Pancreas (tissue), 10 donors: ENCODE data around the gene SEC14L5. TPM values are rescaled to one million over a fixed set of nuclear protein-coding genes. Genes with fewer than 3 reads are reported as not detected.
A peak's percentile ranks its signal among the peaks of the same experiment; 100 is the strongest.

Source experiments
- ATAC-seq, 4 donors: fragments of 200-7000 bp; cut with Tn5 transposase; one replicate each; pipeline versions ENCODE4 v1.8.0 to v1.9.1; 2020; ENCODE audit warnings: mild to moderate bottlenecking in 4 of 4, moderate library complexity in 4 of 4
- DNase-seq, 6 donors: peaks; one replicate each; pipeline ENCODE4 v3.0.0-alpha.2; 2020
- FAIRE-seq: peaks from 2 replicates; lab custom pipeline; 2012; peaks lifted over from hg19 to GRCh38; lab: Jason Lieb, UNC
- H3K27ac ChIP-seq, 4 donors: fragments of 200-600 bp; sonication (generic); 1 replicate in 3 of 4; 2 replicates in 1 of 4; pipeline versions ENCODE4 v1.5.0 to v1.8.0; 2020
- H3K27me3 ChIP-seq, 4 donors: fragments of 200-600 bp; one replicate each; pipeline ENCODE4 v1.8.0; 2021
- H3K36me3 ChIP-seq, 3 donors: fragments of 200-600 bp; sonication (generic) in 1 of 3; one replicate each; pipeline versions ENCODE4 v1.5.0 to v1.8.0; 2020 to 2021
- H3K4me1 ChIP-seq, 3 donors: fragments of 200-600 bp; one replicate each; pipeline ENCODE4 v1.8.0; 2021
- H3K4me3 ChIP-seq, 4 donors: fragments of 200-600 bp; sonication (generic) in 2 of 4; one replicate each; pipeline versions ENCODE4 v1.5.0 to v1.8.0; 2020 to 2021
- H3K9me3 ChIP-seq, 4 donors: fragments of 200-600 bp; one replicate each; pipeline ENCODE4 v1.8.0; 2021
- WGBS, 2 donors: extraction: QIAGEN DNeasy Blood & Tissue Kit; methylation state at CpG; one replicate each; pipeline ENCODE4 v1.1.7; 2013; 5-methylcytosine and 5-hydroxymethylcytosine counted together
- intact Hi-C, 3 donors: fragments of 100-400 bp; cut with DNase I; formaldehyde crosslinking; loops; one replicate each; pipeline versions ENCODE4 v1.11.1 to v1.14.2; 2022
- polyA plus RNA-seq, 2 donors: library from polyadenylated mRNA; stranded (reverse); fragments of 200-250 nt; gene quantifications; one replicate each; pipeline ENCODE4 v1.2.3, GENCODE V29; 2013
- total RNA-seq, 6 donors: library from RNA; stranded (reverse); fragmentation: NEBNext Ultra II Directional in 4 of 6; extraction: Animal tissue kit (Norgen Biotek cat#: 25700) in 4 of 6; gene quantifications; one replicate each; pipeline versions ENCODE4 v1.2.1 to v1.2.4, GENCODE V29; 2021 to 2023
- TF ChIP-seq, protein P1 (sequence below), 4 donors: fragments of 200-600 bp; sonication (generic) in 3 of 4; IDR thresholded peaks; one replicate each; pipeline versions ENCODE4 v1.5.0 to v1.8.0; 2021; ENCODE audit warnings: antibody characterized with exemption in 4 of 4
- donor health status: healthy with polysubstance abuse.
- donor health status: DM: no; HTN: no; CAD: no; lungs with moderate emphysema.
- donor health status: DM: no; HTN: no; CAD: no.
- donor health status: control.
- donor health status: control.
- donor health status: Bipolar disorder and iron deficiency.
- donor health status: DM: yes; HTN: yes; CAD: no.
- donor health status: DM: no; HTN: no; CAD: no.
- donor health status: DM: no; HTN: no; CAD: no.
- donor health status: DM: yes; HTN: yes; CAD: no.

The SEC14L5 gene
- total and polyA plus RNA-seq, 8 donors: 0.22 to 0.79 (median 0.51) TPM

DNA sequence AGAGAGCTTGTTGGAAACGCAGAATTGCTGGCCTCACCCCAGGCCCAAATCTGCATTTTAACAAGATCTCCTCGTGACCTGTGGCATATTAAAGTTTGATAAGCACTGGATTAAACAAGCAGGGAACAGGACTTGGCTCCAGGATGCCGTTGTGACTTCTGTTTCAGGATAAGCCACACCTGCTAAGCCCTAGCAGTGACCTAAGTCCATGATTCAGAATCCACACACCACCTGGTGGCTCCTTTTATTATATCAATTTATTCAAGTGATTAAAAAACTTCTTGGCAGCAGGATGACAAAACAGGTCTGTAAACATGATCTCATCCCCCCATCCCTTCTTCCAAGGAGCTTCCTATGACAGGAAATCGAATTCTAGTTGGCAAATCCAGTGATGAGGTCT lies 66.5 kb downstream of the SEC14L5 start:
- ATAC-seq: peak; percentile 87 to 96 (median 90)
- intact Hi-C loops: no loop called here
- H3K4me3 ChIP-seq: no peak overlapping the region
- 14 to 19% methylated on average over 4 of the region's 4 CpGs for WGBS, 2 donors
- no peaks in the 10 kb centered on the region for H3K36me3 ChIP-seq
- no peak for FAIRE-seq
- H3K27me3 ChIP-seq: no peaks in the 10 kb centered on the region
- no peak overlapping the region for H3K27ac ChIP-seq
- TF ChIP-seq, protein P1, sequence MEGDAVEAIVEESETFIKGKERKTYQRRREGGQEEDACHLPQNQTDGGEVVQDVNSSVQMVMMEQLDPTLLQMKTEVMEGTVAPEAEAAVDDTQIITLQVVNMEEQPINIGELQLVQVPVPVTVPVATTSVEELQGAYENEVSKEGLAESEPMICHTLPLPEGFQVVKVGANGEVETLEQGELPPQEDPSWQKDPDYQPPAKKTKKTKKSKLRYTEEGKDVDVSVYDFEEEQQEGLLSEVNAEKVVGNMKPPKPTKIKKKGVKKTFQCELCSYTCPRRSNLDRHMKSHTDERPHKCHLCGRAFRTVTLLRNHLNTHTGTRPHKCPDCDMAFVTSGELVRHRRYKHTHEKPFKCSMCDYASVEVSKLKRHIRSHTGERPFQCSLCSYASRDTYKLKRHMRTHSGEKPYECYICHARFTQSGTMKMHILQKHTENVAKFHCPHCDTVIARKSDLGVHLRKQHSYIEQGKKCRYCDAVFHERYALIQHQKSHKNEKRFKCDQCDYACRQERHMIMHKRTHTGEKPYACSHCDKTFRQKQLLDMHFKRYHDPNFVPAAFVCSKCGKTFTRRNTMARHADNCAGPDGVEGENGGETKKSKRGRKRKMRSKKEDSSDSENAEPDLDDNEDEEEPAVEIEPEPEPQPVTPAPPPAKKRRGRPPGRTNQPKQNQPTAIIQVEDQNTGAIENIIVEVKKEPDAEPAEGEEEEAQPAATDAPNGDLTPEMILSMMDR (IDR thresholded peaks at IDR 0.05): peak in 1 of 4 donors; percentile 18
- no peaks in the 10 kb centered on the region for H3K4me1 ChIP-seq
- no peaks in the 10 kb centered on the region for H3K9me3 ChIP-seq
- peak in 3 of 6 donors; percentile 40 to 50 (median 46) for DNase-seq

DNA sequence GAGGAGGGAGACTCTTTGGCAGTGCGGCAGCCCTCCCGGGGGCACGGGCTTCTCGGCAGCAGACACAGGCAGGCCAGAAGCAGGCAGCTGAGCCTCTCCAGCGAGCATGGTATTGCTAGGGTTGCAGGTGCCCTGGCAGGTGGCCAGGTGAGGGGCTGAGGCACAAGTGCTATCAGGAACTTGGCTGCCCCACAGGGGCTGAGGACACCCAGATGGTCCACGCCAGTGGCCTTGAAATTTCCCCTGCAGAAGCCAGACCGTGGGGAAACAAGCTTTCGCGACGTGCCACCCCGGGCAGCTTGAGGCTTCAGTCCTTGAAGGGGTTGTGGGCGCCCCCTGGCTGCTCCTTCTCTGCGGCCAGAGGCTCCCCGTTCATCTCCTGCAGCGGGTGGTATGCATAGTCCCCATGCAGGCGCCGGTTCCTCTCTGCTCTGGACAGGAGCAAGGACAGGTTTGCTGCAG lies 67.1 kb downstream of the SEC14L5 start:
- TF ChIP-seq, protein P1 (IDR thresholded peaks at IDR 0.05): no peak
- H3K4me3 ChIP-seq: no peak overlapping the region
- intact Hi-C loops: no loop called here
- H3K27ac ChIP-seq: no peak overlapping the region
- no peak for FAIRE-seq
- WGBS, 2 donors: 38 to 41% methylated on average over 17 of the region's 17 CpGs
- H3K4me1 ChIP-seq: no peaks in the 10 kb centered on the region
- ATAC-seq: peak; percentile 10 to 78 (median 36)
- peak in 4 of 6 donors; percentile 28 to 84 (median 46) for DNase-seq
- H3K27me3 ChIP-seq: no peaks in the 10 kb centered on the region
- no peaks in the 10 kb centered on the region for H3K9me3 ChIP-seq
- no peaks in the 10 kb centered on the region for H3K36me3 ChIP-seq

DNA sequence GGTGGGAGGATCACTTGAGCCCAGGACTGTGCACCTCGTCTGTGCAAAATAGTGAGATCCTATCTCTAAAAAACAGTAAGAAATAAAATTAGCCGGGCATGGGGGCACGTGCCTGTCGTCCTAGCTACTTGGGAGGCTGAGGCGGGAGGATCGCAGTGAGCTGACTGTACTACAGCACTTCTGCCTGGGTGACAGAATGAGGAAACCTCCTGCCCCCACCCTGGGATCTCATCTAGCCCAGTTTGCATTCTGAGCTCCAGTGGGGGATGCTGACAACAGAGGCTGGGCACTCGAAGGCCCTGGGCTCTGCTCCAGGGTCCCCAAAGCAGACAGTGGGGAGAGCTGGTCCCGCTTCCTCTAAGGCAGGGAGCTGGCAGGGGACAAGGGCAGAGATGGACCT lies 68.5 kb downstream of the SEC14L5 start:
- no peak for DNase-seq
- TF ChIP-seq, protein P1 (IDR thresholded peaks at IDR 0.05): no peak
- FAIRE-seq: no peak
- 86 to 88% methylated on average over 8 of the region's 8 CpGs for WGBS, 2 donors
- no peak overlapping the region for H3K4me3 ChIP-seq
- H3K27me3 ChIP-seq: no peaks in the 10 kb centered on the region
- ATAC-seq: no peak
- intact Hi-C loops: no loop called here
- H3K9me3 ChIP-seq: no peaks in the 10 kb centered on the region
- H3K36me3 ChIP-seq: no peaks in the 10 kb centered on the region
- no peak overlapping the region for H3K27ac ChIP-seq
- no peaks in the 10 kb centered on the region for H3K4me1 ChIP-seq

DNA sequence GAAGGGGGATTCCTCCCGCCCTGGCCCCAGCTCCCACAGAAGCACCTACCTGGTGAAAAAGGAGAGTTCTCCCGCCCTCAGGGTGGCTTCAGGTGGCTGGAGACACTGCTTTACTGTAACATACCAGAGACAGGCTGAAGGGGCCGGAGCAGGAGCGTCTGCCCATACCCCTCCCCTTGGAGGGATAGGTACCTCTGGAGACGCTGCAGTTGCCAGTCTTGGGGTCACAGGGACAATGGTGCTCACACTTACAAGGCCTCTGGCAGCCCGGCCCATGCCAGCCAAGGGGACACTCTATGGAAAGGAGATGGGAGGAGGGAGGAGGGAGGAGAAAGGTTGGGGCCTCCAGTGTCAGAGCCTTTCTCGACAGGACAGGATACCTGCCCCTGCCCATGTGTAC lies 69.0 kb downstream of the SEC14L5 start:
- Histone ChIP-seq H3K27me3 (no peaks in the 10 kb centered on the region), H3K4me1 (no peaks in the 10 kb centered on the region), H3K36me3 (no peaks in the 10 kb centered on the region), H3K27ac (no peak overlapping the region), H3K9me3 (no peaks in the 10 kb centered on the region), H3K4me3 (no peak overlapping the region)
- intact Hi-C loops: no loop called here
- FAIRE-seq (no peak), DNase-seq (no peak), ATAC-seq (no peak)
- 90 to 91% methylated on average over 7 of the region's 7 CpGs for WGBS, 2 donors
- TF ChIP-seq, protein P1 (IDR thresholded peaks at IDR 0.05): no peak

DNA sequence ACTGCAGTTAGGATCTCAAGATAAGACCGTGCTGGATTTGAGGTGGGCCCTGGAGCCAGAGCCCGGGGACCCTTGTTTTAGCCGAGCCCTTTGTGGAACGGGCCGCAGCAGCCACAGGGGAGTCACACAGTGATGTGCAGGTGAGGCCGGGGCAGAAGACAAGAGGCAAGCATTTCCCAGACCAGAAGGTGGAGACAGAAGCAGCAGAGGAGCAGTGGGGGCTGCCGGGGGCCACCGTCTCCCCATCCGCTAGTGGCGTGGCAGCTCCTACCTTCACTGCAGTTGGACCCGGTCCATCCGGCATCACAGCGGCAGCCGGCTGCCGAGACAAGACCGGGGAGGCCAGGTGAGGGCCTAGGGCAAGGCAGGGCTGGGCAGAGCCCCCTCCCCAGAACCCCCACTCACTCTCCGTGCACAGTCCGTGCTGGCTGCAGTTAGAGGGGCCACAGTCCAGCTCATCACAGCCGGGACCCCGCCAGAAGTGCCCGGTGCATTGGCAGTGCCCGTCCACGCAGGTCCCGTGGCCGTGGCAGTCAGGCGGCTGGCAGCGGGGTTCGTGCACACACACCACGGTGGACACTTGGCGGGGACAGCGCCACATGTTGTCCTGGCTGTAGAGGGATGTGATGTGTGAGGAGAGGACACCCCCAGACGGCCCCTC lies 69.6 kb downstream of the SEC14L5 start:
- H3K9me3 ChIP-seq: no peaks in the 10 kb centered on the region
- H3K27ac ChIP-seq: no peak overlapping the region
- DNase-seq (peak in 1 of 6 donors; percentile 82), FAIRE-seq (no peak), ATAC-seq (no peak)
- H3K36me3 ChIP-seq: no peaks in the 10 kb centered on the region
- TF ChIP-seq, protein P1 (IDR thresholded peaks at IDR 0.05): no peak
- intact Hi-C loops: no loop called here
- WGBS, 2 donors: 93 to 94% methylated on average over 26 to 32 of the region's 32 CpGs
- peaks cover 0 to 2% (median under 1%) of the 10 kb centered on the region in 3 donors for H3K4me1 ChIP-seq
- H3K27me3 ChIP-seq: no peaks in the 10 kb centered on the region
- no peak overlapping the region for H3K4me3 ChIP-seq
